ENCODE data around the gene KCTD2. TPM values are rescaled to one million over a fixed set of nuclear protein-coding genes. Genes with fewer than 3 reads are reported as not detected.

Gene KCTD2
- total and polyA plus RNA-seq, 2 of the 13 experiments (the other 11 are each of a cell fraction or from before 2014, with no cell fraction given), result 28.3 to 32.6 TPM

GRCh38 chr17:75113798-75114551, 67.0 kb downstream of the KCTD2 start (continued):
- TF ChIP-seq ZNF264 (CRISPR knock-in tag; IDR thresholded peaks at IDR 0.05) (0 out of 2 replicates have a peak, but pooled peaks have one; percentile 19), GPN1 (CRISPR knock-in tag; IDR thresholded peaks at IDR 0.05; ENCODE audit: borderline replicate concordance) (no peak), REXO4 (CRISPR knock-in tag; IDR thresholded peaks at IDR 0.05; ENCODE audit: borderline replicate concordance) (no peak), ZNF34 (CRISPR knock-in tag; IDR thresholded peaks at IDR 0.05; ENCODE audit: borderline replicate concordance) (no peak), KLF13 (CRISPR knock-in tag; IDR thresholded peaks at IDR 0.05) (no peak), SKIL (CRISPR knock-in tag; IDR thresholded peaks at IDR 0.05; ENCODE audit: borderline replicate concordance) (no peak), MED8 (CRISPR knock-in tag; IDR thresholded peaks at IDR 0.05; ENCODE audit: insufficient replicate concordance) (no peak), ZNF570 (CRISPR knock-in tag; IDR thresholded peaks at IDR 0.05; ENCODE audit: borderline replicate concordance) (no peak), ELF3 (CRISPR knock-in tag; IDR thresholded peaks at IDR 0.05) (peak; percentile 91; the same call in 1 of the 2 replicates), KLF9 (CRISPR knock-in tag; IDR thresholded peaks at IDR 0.05; ENCODE audit: low read depth) (no peak), CEBPZ (IDR thresholded peaks at IDR 0.05; ENCODE audit: low read length) (no peak), SALL1 (CRISPR knock-in tag; IDR thresholded peaks at IDR 0.05) (peak; percentile 80), TERF1 (CRISPR knock-in tag; IDR thresholded peaks at IDR 0.05) (no peak), THYN1 (CRISPR knock-in tag; IDR thresholded peaks at IDR 0.05; ENCODE audit: borderline replicate concordance, low read depth) (no peak), ZBTB3 (CRISPR knock-in tag; IDR thresholded peaks at IDR 0.05; ENCODE audit: borderline replicate concordance, low read depth) (no peak), GFI1 (CRISPR knock-in tag; IDR thresholded peaks at IDR 0.05; ENCODE audit: borderline replicate concordance) (no peak), ZNF788 (CRISPR knock-in tag; IDR thresholded peaks at IDR 0.05; ENCODE audit: borderline replicate concordance) (peak; percentile 60; the same call in 1 of the 2 replicates), ZNF670 (CRISPR knock-in tag; IDR thresholded peaks at IDR 0.05; ENCODE audit: borderline replicate concordance) (no peak), ZBTB21 (CRISPR knock-in tag; IDR thresholded peaks at IDR 0.05) (no peak), ZNF879 (CRISPR knock-in tag; IDR thresholded peaks at IDR 0.05) (no peak)

Data from HepG2 (cell line).